HG03460 (cell line): Measurements from ENCODE around the gene UQCRHL.
"Not testable (repeated sequence)": the region's sequence is repeated elsewhere in the genome, so short reads cannot be mapped to it uniquely, and the experiment has no call there.

ENCODE experiments used
- ATAC-seq: cut with Tn5 transposase; IDR thresholded peaks from one replicate; pipeline ENCODE4 v1.9.1; 2021; ENCODE audit not compliant: unreplicated experiment

The UQCRHL gene

GRCh38 chr1:15835741-15836510 is 28.5 kb upstream of the UQCRHL start:
- ATAC-seq = peak; percentile 38

GRCh38 chr1:15835205-15835740 is 27.8 kb upstream of the UQCRHL start:
- peak; percentile 3 for ATAC-seq

- peak; percentile 37 for ATAC-seq
Measured at GRCh38 chr1:15834406-15835204, 27.2 kb upstream of the UQCRHL start.

- no peak for ATAC-seq
Measured at GRCh38 chr1:15833842-15834405, 26.5 kb upstream of the UQCRHL start.

GRCh38 chr1:15833069-15833679 is 25.7 kb upstream of the UQCRHL start:
- ATAC-seq = no peak

GRCh38 chr1:15830258-15830657 is 22.8 kb upstream of the UQCRHL start:
- no peak for ATAC-seq

GRCh38 chr1:15828931-15829330 is 21.5 kb upstream of the UQCRHL start:
- ATAC-seq = not testable (repeated sequence)

GRCh38 chr1:15827567-15827966 is 20.1 kb upstream of the UQCRHL start:
- not testable (repeated sequence) for ATAC-seq

GRCh38 chr1:15826810-15827507 is 19.5 kb upstream of the UQCRHL start:
- no peak for ATAC-seq

- ATAC-seq = no peak
Measured at GRCh38 chr1:15825800-15826199, 18.4 kb upstream of the UQCRHL start.

- ATAC-seq = no peak
Measured at GRCh38 chr1:15820478-15820877, 13.0 kb upstream of the UQCRHL start.

GRCh38 chr1:15816674-15817073 is 9.2 kb upstream of the UQCRHL start:
- no peak for ATAC-seq

- ATAC-seq = no peak
Measured at GRCh38 chr1:15810073-15810472, 2.6 kb upstream of the UQCRHL start.

- ATAC-seq = no peak
Measured at GRCh38 chr1:15808955-15809354, 1.5 kb upstream of the UQCRHL start.

- no peak for ATAC-seq
Measured at GRCh38 chr1:15807121-15807520, 328 bp downstream of the UQCRHL start.

- no peak for ATAC-seq
Measured at GRCh38 chr1:15804060-15804459, 3.4 kb downstream of the UQCRHL start.

GRCh38 chr1:15803380-15803779 is 4.1 kb downstream of the UQCRHL start:
- no peak for ATAC-seq

- ATAC-seq = no peak
Measured at GRCh38 chr1:15802234-15802965, 5.0 kb downstream of the UQCRHL start.

GRCh38 chr1:15799928-15800835 is 7.3 kb downstream of the UQCRHL start:
- ATAC-seq = no peak
